ENCODE results near the gene RCN2. TPM values are rescaled to one million over a fixed set of nuclear protein-coding genes. Genes with fewer than 3 reads are reported as not detected.
A peak's percentile ranks its signal among the peaks of the same experiment; 100 is the strongest.

The RCN2 gene
- total RNA-seq, 2 donors from 2014 or later = 51.4 to 66.9 TPM

DNA sequence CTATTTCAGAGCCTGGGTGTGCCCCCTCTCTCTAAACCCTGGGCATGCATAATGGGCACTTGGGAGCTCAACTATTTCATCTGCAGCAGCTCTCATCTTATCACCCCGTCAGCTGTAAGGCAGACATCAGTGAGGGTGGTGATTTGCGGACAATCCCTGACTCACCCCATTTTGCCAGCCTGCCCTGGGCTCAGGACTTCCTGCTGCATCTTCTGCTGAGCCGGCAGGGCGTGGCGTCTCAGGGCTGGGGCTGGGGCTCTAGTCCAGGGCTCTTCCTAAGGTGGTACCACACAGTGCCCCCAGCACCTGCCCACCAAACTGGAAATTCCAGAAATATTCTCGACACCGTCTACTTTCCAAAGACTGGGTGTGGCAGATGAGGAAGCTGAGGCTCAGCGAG, 62.5 kb downstream of the RCN2 start:
- H3K27me3 ChIP-seq (replicated peaks; ENCODE audit: insufficient read depth) = no peaks in the 10 kb centered on the region
- TF ChIP-seq, protein P1, sequence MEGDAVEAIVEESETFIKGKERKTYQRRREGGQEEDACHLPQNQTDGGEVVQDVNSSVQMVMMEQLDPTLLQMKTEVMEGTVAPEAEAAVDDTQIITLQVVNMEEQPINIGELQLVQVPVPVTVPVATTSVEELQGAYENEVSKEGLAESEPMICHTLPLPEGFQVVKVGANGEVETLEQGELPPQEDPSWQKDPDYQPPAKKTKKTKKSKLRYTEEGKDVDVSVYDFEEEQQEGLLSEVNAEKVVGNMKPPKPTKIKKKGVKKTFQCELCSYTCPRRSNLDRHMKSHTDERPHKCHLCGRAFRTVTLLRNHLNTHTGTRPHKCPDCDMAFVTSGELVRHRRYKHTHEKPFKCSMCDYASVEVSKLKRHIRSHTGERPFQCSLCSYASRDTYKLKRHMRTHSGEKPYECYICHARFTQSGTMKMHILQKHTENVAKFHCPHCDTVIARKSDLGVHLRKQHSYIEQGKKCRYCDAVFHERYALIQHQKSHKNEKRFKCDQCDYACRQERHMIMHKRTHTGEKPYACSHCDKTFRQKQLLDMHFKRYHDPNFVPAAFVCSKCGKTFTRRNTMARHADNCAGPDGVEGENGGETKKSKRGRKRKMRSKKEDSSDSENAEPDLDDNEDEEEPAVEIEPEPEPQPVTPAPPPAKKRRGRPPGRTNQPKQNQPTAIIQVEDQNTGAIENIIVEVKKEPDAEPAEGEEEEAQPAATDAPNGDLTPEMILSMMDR (IDR thresholded peaks at IDR 0.05) = no peak
- ATAC-seq (ENCODE audit: insufficient number of reproducible peaks, low FRiP score, low read depth) (no peak), DNase-seq (ENCODE audit: low spot score) (no peak)
- H3K9me3 ChIP-seq = no peaks in the 10 kb centered on the region
- no peak overlapping the region for H3K4me3 ChIP-seq
- peaks cover 22 to 45% of the 10 kb centered on the region in 2 donors for H3K4me1 ChIP-seq (ENCODE audit: control insufficient read depth in 1 of 2, low read depth in 2 of 2)
- H3K36me3 ChIP-seq = no peaks in the 10 kb centered on the region
- peak overlapping the region; percentile 92 to 95 for H3K27ac ChIP-seq

DNA sequence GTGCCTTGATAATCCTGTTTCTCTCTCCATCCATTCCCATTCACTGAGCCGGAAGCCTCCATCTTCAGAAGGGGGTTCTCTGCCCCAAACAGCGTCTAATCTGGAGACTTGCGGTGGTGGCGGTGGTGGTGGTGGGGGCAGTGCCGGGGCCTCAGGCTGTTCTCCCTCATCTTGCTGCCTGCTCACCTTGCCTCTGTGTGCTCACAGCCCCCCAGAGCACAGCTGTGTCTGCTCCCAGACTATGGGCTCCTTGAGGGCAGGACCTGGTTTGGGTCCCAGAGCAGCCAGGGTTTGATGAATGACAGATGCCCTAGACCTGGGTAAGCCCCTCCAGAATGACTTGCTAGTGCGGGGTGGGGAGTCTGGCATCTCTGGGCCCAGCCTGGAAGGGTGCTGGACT, 62.9 kb downstream of the RCN2 start:
- H3K4me1 ChIP-seq (ENCODE audit: control insufficient read depth in 1 of 2, low read depth in 2 of 2) = peaks cover 22 to 45% of the 10 kb centered on the region in 2 donors
- no peaks in the 10 kb centered on the region for H3K9me3 ChIP-seq
- peak overlapping the region; percentile 92 to 95 for H3K27ac ChIP-seq
- DNase-seq (ENCODE audit: low spot score) = no peak
- TF ChIP-seq, protein P1 (IDR thresholded peaks at IDR 0.05) = no peak
- H3K27me3 ChIP-seq (replicated peaks; ENCODE audit: insufficient read depth) = no peaks in the 10 kb centered on the region
- ATAC-seq (ENCODE audit: insufficient number of reproducible peaks, low FRiP score, low read depth) = no peak
- H3K36me3 ChIP-seq = no peaks in the 10 kb centered on the region
- H3K4me3 ChIP-seq = peak overlapping the region; percentile 64

DNA sequence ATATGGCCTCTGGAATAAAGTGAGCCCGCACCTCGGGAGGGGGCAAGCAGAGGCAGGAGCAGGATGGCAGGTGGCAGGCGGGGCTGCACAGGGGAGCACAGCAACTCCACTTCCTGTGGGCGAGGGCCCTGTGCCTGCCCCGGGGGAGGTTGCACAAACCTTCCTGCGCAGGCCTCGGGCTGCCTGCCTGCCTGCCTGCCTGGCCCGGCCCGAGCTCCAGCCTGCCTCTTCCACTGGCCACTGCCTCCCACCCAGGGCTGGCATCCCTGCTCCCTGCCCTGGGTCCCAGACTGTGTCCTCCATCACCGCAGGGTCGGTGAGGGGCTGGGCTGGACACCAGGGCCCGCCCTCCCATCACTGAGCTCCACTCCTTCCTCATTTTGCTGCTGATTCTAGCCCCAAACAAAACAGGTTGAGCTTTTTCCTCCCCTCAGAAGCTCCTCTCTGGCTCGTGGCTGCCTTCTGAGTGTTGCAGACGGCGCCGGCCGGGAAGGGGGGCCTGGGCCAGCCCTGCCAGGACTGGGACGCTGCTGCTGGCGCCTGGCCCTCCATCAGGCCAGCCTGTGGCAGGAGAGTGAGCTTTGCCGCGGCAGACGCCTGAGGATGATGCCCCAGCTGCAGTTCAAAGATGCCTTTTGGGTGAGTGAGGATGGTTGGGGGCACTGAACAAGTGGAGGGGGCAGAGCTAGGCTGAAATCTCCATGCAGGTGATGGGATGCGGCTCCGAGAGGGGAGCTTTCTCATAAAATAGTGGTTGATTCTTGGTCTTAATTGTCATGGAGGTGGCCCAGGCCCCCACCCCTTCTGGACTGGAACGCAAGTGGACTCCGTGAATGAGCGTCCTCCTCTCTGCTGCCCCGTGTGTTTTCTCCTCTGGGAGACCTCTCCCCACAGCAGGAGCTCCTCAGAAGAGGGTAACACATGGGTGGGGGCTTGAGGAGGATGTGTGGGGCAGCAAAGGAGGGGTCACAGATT, 63.7 kb downstream of the RCN2 start, which contains the start of gene PSTPIP1:
TSS of gene PSTPIP1 (plus strand) at position 156 of the 975 bp plus-strand sequence. CDS start at position 604, 448 bp downstream.
- DNase-seq (ENCODE audit: low spot score) = no peak
- Histone ChIP-seq H3K27ac (peak within 1 kb of the TSS; percentile 92 to 95), H3K27me3 (replicated peaks; ENCODE audit: insufficient read depth) (no peaks in the 10 kb centered on the region), H3K4me3 (peak within 1 kb of the TSS; percentile 64), H3K36me3 (no peaks in the 10 kb centered on the region), H3K9me3 (no peaks in the 10 kb centered on the region), H3K4me1 (ENCODE audit: control insufficient read depth in 1 of 2, low read depth in 2 of 2) (peaks cover 22 to 45% of the 10 kb centered on the region in 2 donors)
- TF ChIP-seq, protein P1 (IDR thresholded peaks at IDR 0.05) = no peak
- peak; percentile 57 for ATAC-seq (ENCODE audit: insufficient number of reproducible peaks, low FRiP score, low read depth)

DNA sequence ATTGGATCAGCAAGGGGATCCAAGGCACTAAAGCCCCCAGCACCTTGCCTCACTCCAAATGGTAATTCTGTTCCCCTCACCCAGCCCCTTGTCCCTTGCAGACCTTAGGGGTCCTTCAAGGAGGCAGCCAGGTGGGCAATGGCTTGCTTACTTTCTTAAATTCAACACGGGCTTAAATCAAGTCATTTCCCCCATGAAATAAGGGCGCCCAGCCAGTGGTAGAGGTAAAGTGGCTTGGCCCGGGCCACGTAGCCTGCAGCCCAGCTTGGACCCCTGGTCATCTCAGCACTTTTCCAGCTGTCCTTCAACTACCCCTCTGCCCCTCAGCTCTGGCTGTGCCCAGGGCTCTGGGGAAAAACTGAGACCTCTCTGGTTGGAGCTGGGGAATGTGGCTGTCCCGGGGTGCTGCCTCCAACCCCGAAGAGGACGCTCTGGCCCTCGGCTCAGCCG, 64.6 kb downstream of the RCN2 start:
- peak overlapping the region; percentile 92 to 95 for H3K27ac ChIP-seq
- peaks cover 22 to 45% of the 10 kb centered on the region in 2 donors for H3K4me1 ChIP-seq (ENCODE audit: control insufficient read depth in 1 of 2, low read depth in 2 of 2)
- TF ChIP-seq, protein P1 (IDR thresholded peaks at IDR 0.05) = no peak
- no peaks in the 10 kb centered on the region for H3K36me3 ChIP-seq
- H3K9me3 ChIP-seq = no peaks in the 10 kb centered on the region
- H3K4me3 ChIP-seq = peak overlapping the region; percentile 64
- DNase-seq (ENCODE audit: low spot score) (no peak), ATAC-seq (ENCODE audit: insufficient number of reproducible peaks, low FRiP score, low read depth) (no peak)
- no peaks in the 10 kb centered on the region for H3K27me3 ChIP-seq (replicated peaks; ENCODE audit: insufficient read depth)
